GM12872 (cell line): ENCODE results near the gene DHRS7B.
A peak's percentile ranks its signal among the peaks of the same experiment; 100 is the strongest.

Experiments
- CTCF ChIP-seq: IDR thresholded peaks from 3 replicates; pipeline ENCODE4 v1.5.1; 2011; ENCODE audit warnings: low read depth, mild to moderate bottlenecking, low read length, moderate library complexity; ENCODE audit not compliant: insufficient read depth

DHRS7B gene

GRCh38 chr17:21119919-21120249, 6.9 kb upstream of the DHRS7B start:
- no peak for TF ChIP-seq CTCF

- no peak for TF ChIP-seq CTCF
Observed at GRCh38 chr17:21124086-21124485, 2.7 kb upstream of the DHRS7B start.

GRCh38 chr17:21125862-21126261, 902 bp upstream of the DHRS7B start:
- no peak for TF ChIP-seq CTCF

- no peak for TF ChIP-seq CTCF
Observed at GRCh38 chr17:21127509-21128077, 829 bp downstream of the DHRS7B start.

- TF ChIP-seq CTCF = 0 out of 3 replicates have a peak, but pooled peaks have one; percentile 14
Observed at GRCh38 chr17:21129023-21129681, 2.4 kb downstream of the DHRS7B start.

GRCh38 chr17:21131137-21131536, 4.4 kb downstream of the DHRS7B start:
- no peak for TF ChIP-seq CTCF

- no peak for TF ChIP-seq CTCF
Observed at GRCh38 chr17:21132428-21132827, 5.7 kb downstream of the DHRS7B start.
